ENCODE measurements around the gene GOLPH3.

Gene GOLPH3

DNA sequence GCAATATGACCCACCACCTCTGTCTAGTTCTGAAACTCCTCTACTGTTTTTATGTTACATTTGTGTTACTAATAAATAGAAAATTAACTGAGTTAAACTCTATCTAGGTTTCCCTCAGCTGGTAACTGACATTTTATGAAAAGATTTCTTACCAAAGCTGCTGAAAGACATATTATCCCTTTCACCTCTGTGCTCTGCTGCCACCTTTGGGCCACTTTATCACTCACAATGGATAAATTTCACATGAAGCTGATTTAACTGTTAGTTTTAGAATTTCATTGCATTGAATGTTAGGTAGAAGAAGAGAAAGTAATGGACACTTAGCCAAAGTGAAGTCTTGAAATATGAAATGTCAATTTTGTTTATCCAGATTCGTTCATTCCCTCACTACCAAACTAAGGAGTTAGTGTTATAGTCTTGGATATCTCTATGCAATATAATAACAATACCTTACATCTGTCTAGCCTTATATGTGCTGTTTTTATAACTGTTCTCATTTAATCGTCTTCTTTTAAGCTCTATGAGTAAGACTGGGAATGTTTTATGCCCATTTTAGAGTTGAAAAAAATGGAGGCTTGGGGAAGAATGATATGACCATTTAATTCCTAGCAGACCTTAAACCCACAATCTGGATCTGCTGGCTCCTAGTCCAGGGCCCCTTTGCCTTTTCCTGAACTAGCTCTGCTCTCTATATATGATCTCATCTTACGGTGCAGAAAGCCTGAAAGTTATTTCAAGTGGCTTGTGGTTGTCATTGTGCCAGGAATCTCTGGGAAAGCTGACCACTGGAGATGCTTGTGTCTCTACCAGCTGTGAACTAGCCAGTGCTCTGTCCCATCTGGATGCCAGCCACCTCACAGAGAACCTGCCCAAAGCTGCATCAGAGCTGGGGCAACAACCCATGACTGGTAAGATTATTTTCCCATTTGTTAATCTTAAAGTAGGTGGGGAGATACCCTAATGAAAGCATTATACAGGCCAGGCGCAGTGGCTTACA lies 97.1 kb downstream of the GOLPH3 start:
- TF ChIP-seq, protein P1, sequence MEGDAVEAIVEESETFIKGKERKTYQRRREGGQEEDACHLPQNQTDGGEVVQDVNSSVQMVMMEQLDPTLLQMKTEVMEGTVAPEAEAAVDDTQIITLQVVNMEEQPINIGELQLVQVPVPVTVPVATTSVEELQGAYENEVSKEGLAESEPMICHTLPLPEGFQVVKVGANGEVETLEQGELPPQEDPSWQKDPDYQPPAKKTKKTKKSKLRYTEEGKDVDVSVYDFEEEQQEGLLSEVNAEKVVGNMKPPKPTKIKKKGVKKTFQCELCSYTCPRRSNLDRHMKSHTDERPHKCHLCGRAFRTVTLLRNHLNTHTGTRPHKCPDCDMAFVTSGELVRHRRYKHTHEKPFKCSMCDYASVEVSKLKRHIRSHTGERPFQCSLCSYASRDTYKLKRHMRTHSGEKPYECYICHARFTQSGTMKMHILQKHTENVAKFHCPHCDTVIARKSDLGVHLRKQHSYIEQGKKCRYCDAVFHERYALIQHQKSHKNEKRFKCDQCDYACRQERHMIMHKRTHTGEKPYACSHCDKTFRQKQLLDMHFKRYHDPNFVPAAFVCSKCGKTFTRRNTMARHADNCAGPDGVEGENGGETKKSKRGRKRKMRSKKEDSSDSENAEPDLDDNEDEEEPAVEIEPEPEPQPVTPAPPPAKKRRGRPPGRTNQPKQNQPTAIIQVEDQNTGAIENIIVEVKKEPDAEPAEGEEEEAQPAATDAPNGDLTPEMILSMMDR (IDR thresholded peaks at IDR 0.05; ENCODE audit: borderline replicate concordance, control extremely low read depth, extremely low read depth, insufficient read depth, missing control alignments): peak; percentile 53
- in situ Hi-C loops (cut with MboI; ENCODE audit: low sequenced_read_pairs, unreplicated experiment): loop anchor here (10.0 kb wide), 1 partner anchor 252 kb away; no protein-coding TSS in a partner anchor
- peak; percentile 55 for DNase-seq (ENCODE audit: low spot score)

All from GM13976 (cell line).